HepG2 (cell line): Measurements from ENCODE around the gene WNT7A. TPM values are rescaled to one million over a fixed set of nuclear protein-coding genes. Genes with fewer than 3 reads are reported as not detected.

Experiments
- ATAC-seq: fragments of 200-7000 bp; cut with Tn5 transposase; 3 replicates; pipeline ENCODE4 v1.9.1; 2020; ENCODE audit warnings: mild to moderate bottlenecking, moderate library complexity
- BruUV-seq: library from RNA; stranded (reverse); fragments of 400-500 nt; replicated peaks from 2 replicates; lab custom pipeline; 2021; lab: Mats Ljungman, UMichigan
- CTCF ChIA-PET: fragments of 300-600 bp; formaldehyde crosslinking; extraction: SDS; loops from one replicate; lab custom pipeline; 2021; ENCODE audit warnings: low total read pairs, inconsistent platforms, low intra/inter-chr PET ratio; lab: Yijun Ruan, JAX
- POLR2A ChIA-PET: fragments of 350-600 bp; sonication (Branson Sonifier 250); formaldehyde crosslinking; loops from one replicate; lab custom pipeline; 2020; ENCODE audit warnings: antibody characterized with exemption, inconsistent platforms; lab: Yijun Ruan, JAX
- DNase-seq: peaks from one replicate; pipeline ENCODE4 v3.0.0-alpha.2; 2015; ENCODE audit warnings: low spot score
- FAIRE-seq: peaks from 3 replicates; lab custom pipeline; 2011; peaks lifted over from hg19 to GRCh38; lab: Jason Lieb, UNC
- H2AFZ ChIP-seq: one replicate; pipeline ENCODE4 v1.6.1; 2011; ENCODE audit warnings: low read length, inconsistent platforms
- H3K27ac ChIP-seq: fragments of 300-600 bp; 3 replicates; pipeline ENCODE4 v1.8.0; 2011; ENCODE audit warnings: mixed run types, mild to moderate bottlenecking, mixed read lengths, low read length, inconsistent platforms; ENCODE audit not compliant: insufficient read depth; ENCODE audit errors: extremely low read length
- H3K27me3 ChIP-seq, 2 experiments: fragments of 200-600 bp in 1 of 2; 2 replicates in 1 of 2; 3 replicates in 1 of 2; pipeline versions ENCODE4 v1.6.0 to v1.8.0; 2011; ENCODE audit warnings: low read length in 2 of 2, mild to moderate bottlenecking in 2 of 2, moderate library complexity in 2 of 2, inconsistent platforms in 1 of 2; ENCODE audit not compliant: insufficient read depth in 2 of 2, control insufficient read depth in 1 of 2
- H3K36me3 ChIP-seq, 2 experiments: fragments of 200-600 bp in 1 of 2; replicated peaks in 1 of 2; 2 replicates in 1 of 2; 3 replicates in 1 of 2; pipeline versions ENCODE4 v1.5.1 to v1.8.0; 2011; ENCODE audit warnings: low read length in 2 of 2, inconsistent platforms in 1 of 2; ENCODE audit not compliant: insufficient read depth in 2 of 2, control insufficient read depth in 1 of 2
- H3K4me1 ChIP-seq: 2 replicates; pipeline ENCODE4 v1.5.1; 2012; ENCODE audit warnings: low read length, inconsistent platforms; ENCODE audit not compliant: insufficient read depth
- H3K4me2 ChIP-seq: 2 replicates; pipeline ENCODE4 v1.6.0; 2011; ENCODE audit warnings: low read depth, low read length, inconsistent platforms
- H3K4me3 ChIP-seq, 3 experiments: fragments of 200-600 bp in 1 of 3; sonication (generic), shearing (Covaris generic) in 1 of 3; replicated peaks in 1 of 3; 2 replicates each; pipeline ENCODE4 v1.5.1; 2011 to 2016; ENCODE audit warnings: low read length in 3 of 3, inconsistent platforms in 2 of 3, low read depth in 2 of 3, mild to moderate bottlenecking in 2 of 3, control low read depth in 1 of 3, mixed read lengths in 1 of 3; ENCODE audit not compliant: insufficient read depth in 1 of 3
- H3K79me2 ChIP-seq: one replicate; pipeline ENCODE4 v1.6.1; 2011; ENCODE audit warnings: low read length, inconsistent platforms; ENCODE audit not compliant: insufficient read depth
- H3K9ac ChIP-seq: 2 replicates; pipeline ENCODE4 v1.6.0; 2011; ENCODE audit warnings: mild to moderate bottlenecking, low read depth, low read length, inconsistent platforms; ENCODE audit not compliant: insufficient read depth
- H3K9me3 ChIP-seq: 2 replicates; pipeline ENCODE4 v1.5.1; 2012; ENCODE audit warnings: mild to moderate bottlenecking, low read length
- H4K20me1 ChIP-seq: 2 replicates; pipeline ENCODE4 v1.6.0; 2011; ENCODE audit warnings: inconsistent platforms, mild to moderate bottlenecking, low read length, moderate library complexity; ENCODE audit not compliant: insufficient read depth
- CEBPG ChIP-seq: IDR thresholded peaks from 2 replicates; pipeline ENCODE4 v1.6.1; 2016
- FOXA1 ChIP-seq, 2 experiments: fragments of 450-650 bp in 1 of 2; sonication (generic) in 1 of 2; formaldehyde crosslinking in 1 of 2; IDR thresholded peaks; 2 replicates each; pipeline versions ENCODE4 v1.4.0 to v1.6.1; 2016 to 2020; ENCODE audit warnings: missing genetic modification reagents in 1 of 2
- HOXD1 ChIP-seq: sonication (generic); formaldehyde crosslinking; IDR thresholded peaks from 2 replicates; pipeline ENCODE4 v1.5.0; 2020; ENCODE audit warnings: missing genetic modification reagents
- IKZF4 ChIP-seq: sonication (generic); formaldehyde crosslinking; IDR thresholded peaks from 2 replicates; pipeline ENCODE4 v1.5.1; 2020; ENCODE audit warnings: borderline replicate concordance, mild to moderate bottlenecking, low read depth, missing genetic modification reagents; ENCODE audit errors: not compliant biosample characterization
- IRX3 ChIP-seq: sonication (generic); formaldehyde crosslinking; IDR thresholded peaks from 2 replicates; pipeline ENCODE4 v1.8.1; 2023; ENCODE audit warnings: mild to moderate bottlenecking, low read depth, missing genetic modification reagents, borderline replicate concordance
- KLF9 ChIP-seq: IDR thresholded peaks from 2 replicates; pipeline ENCODE4 v1.6.1; 2016; ENCODE audit warnings: low read depth
- MZF1 ChIP-seq: sonication (generic); formaldehyde crosslinking; IDR thresholded peaks from 2 replicates; pipeline ENCODE4 v1.8.1; 2023; ENCODE audit warnings: mild to moderate bottlenecking, missing genetic modification reagents, borderline replicate concordance
- NCOR1 ChIP-seq: fragments of 200-600 bp; sonication (generic); IDR thresholded peaks from 2 replicates; pipeline ENCODE4 v1.7.0; 2017; ENCODE audit warnings: antibody characterized with exemption, low read length, borderline replicate concordance
- NFIC ChIP-seq: IDR thresholded peaks from 2 replicates; pipeline ENCODE4 v1.6.1; 2012; ENCODE audit warnings: mild to moderate bottlenecking, low read length, inconsistent platforms
- SOX6 ChIP-seq, 2 experiments: fragments of 450-650 bp in 1 of 2; sonication (generic) in 1 of 2; formaldehyde crosslinking in 1 of 2; IDR thresholded peaks; 2 replicates each; pipeline versions ENCODE4 v1.4.0 to v1.6.1; 2017 to 2020; ENCODE audit warnings: antibody characterized with exemption in 1 of 2, mild to moderate bottlenecking in 1 of 2, missing genetic modification reagents in 1 of 2
- TOPORS ChIP-seq: sonication (generic); formaldehyde crosslinking; IDR thresholded peaks from 2 replicates; pipeline ENCODE4 v1.8.0; 2023; ENCODE audit warnings: mild to moderate bottlenecking, missing genetic modification reagents
- ZNF30 ChIP-seq: sonication (generic); formaldehyde crosslinking; IDR thresholded peaks from 2 replicates; pipeline ENCODE4 v1.5.0; 2020; ENCODE audit warnings: mild to moderate bottlenecking, missing genetic modification reagents
- ZNF749 ChIP-seq: sonication (generic); formaldehyde crosslinking; IDR thresholded peaks from 2 replicates; pipeline ENCODE4 v1.8.0; 2022; ENCODE audit warnings: mild to moderate bottlenecking, missing genetic modification reagents, moderate library complexity, borderline replicate concordance
- ZNF816 ChIP-seq: sonication (generic); formaldehyde crosslinking; IDR thresholded peaks from 2 replicates; pipeline ENCODE4 v1.8.0; 2022; ENCODE audit warnings: missing genetic modification reagents, mild to moderate bottlenecking, borderline replicate concordance
- ZSCAN12 ChIP-seq: sonication (generic); formaldehyde crosslinking; IDR thresholded peaks from 2 replicates; pipeline ENCODE4 v1.9.0; 2021; ENCODE audit warnings: mild to moderate bottlenecking, missing genetic modification reagents
- ZSCAN20 ChIP-seq: sonication (generic); formaldehyde crosslinking; IDR thresholded peaks from 2 replicates; pipeline ENCODE4 v1.4.0; 2020; ENCODE audit warnings: missing genetic modification reagents, mild to moderate bottlenecking, borderline replicate concordance
- WGBS: methylation state at CpG from one replicate; pipeline ENCODE4 v1.1.6; 2017; ENCODE audit warnings: low lambda C conversion rate; 5-methylcytosine and 5-hydroxymethylcytosine counted together
- in situ Hi-C: cut with HindIII; loops from 2 replicates; pipeline ENCODE4 v1.10.0; 2017; ENCODE audit warnings: low pct_unique_long_range_greater_than_20kb; ENCODE audit not compliant: extremely low pct_ligation_motif_present
- intact Hi-C: fragments of 100-400 bp; cut with micrococcal nuclease; formaldehyde crosslinking; loops from one replicate; pipeline ENCODE4 v1.10.0; 2022; ENCODE audit not compliant: unreplicated experiment
- polyA plus RNA-seq, 8 experiments: library from polyadenylated mRNA; depleted of rRNA in 3 of 8; stranded (reverse) in 7 of 8; unstranded in 1 of 8; fragments of >200 nt; fragmentation: Illumina TruSeq in 4 of 8; extraction: Trizol in 4 of 8; gene quantifications; 2 replicates each; pipeline versions ENCODE4 v1.2.1 to v1.2.3, GENCODE V29; 2011 to 2016; ENCODE audit warnings: low read depth in 4 of 8, missing spikeins in 1 of 8, mixed read lengths in 1 of 8; ENCODE audit not compliant: insufficient read depth in 1 of 8
- total RNA-seq, 5 experiments: library from RNA; depleted of rRNA; stranded (reverse); fragments of >200 nt; fragmentation: Illumina TruSeq; extraction: Trizol; gene quantifications; 2 replicates each; pipeline ENCODE4 v1.2.3, GENCODE V29; 2016; ENCODE audit warnings: low read depth in 1 of 5

Gene WNT7A
- total and polyA plus RNA-seq, 2 of the 13 experiments (the other 11 are each of a cell fraction or from before 2014, with no cell fraction given): not detected

GRCh38 chr3:13828501-13829265 is 51.2 kb downstream of the WNT7A start:
- intact Hi-C loops: no loop called here
- no peak overlapping the region for H3K4me3 ChIP-seq
- FAIRE-seq: no peak
- BruUV-seq: no TSS peak
- in situ Hi-C loops: no loop called here
- H3K27me3 ChIP-seq: peaks cover 1 to 52% of the 10 kb centered on the region in 2 experiments; a peak in 4 of 5 replicates
- ATAC-seq: no peak
- no peak overlapping the region for H2AFZ ChIP-seq
- H3K79me2 ChIP-seq: no peaks in the 10 kb centered on the region
- TF ChIP-seq IRX3 (CRISPR knock-in tag) (no peak), ZNF816 (CRISPR knock-in tag) (no peak), HOXD1 (CRISPR knock-in tag) (no peak), TOPORS (CRISPR knock-in tag) (no peak), CEBPG (CRISPR knock-in tag) (no peak), NCOR1 (no peak), MZF1 (CRISPR knock-in tag) (no peak), IKZF4 (CRISPR knock-in tag) (no peak), ZSCAN12 (no peak), NFIC (no peak), ZNF749 (no peak), ZSCAN20 (CRISPR knock-in tag) (no peak), ZNF30 (no peak), SOX6 (IDR thresholded peaks at IDR 0.05) (no peak), SOX6 (CRISPR knock-in tag; IDR thresholded peaks at IDR 0.05) (no peak), FOXA1 (IDR thresholded peaks at IDR 0.05) (no peak), FOXA1 (CRISPR knock-in tag; IDR thresholded peaks at IDR 0.05) (no peak), KLF9 (no peak)
- 0% methylated on average over 6 of the region's 9 CpGs for WGBS
- H3K36me3 ChIP-seq: no peaks in the 10 kb centered on the region
- CTCF ChIA-PET: no interaction called here
- no peak overlapping the region for H3K27ac ChIP-seq
- no peaks in the 10 kb centered on the region for H3K4me1 ChIP-seq
- H3K4me2 ChIP-seq: no peak overlapping the region
- no peak for DNase-seq
- POLR2A ChIA-PET: no interaction called here
- H3K9ac ChIP-seq: no peak overlapping the region
- H3K9me3 ChIP-seq: no peaks in the 10 kb centered on the region
- H4K20me1 ChIP-seq: no peaks in the 10 kb centered on the region
